Measurements from ENCODE around the gene KLF13.

GRCh38 chr15:31345606-31346366 is 19.2 kb downstream of the KLF13 start:
- TF ChIP-seq CTCF (conservative IDR thresholded peaks at IDR 0.05) (no peak), ZFX (IDR thresholded peaks at IDR 0.05) (no peak)
